NCI-H2171 treated with DMSO at 0.1 percent for 48 hours (cell line): ENCODE results near the gene ATP10B.
"Not testable (repeated sequence)": the region's sequence is repeated elsewhere in the genome, so short reads cannot be mapped to it uniquely, and the experiment has no call there.

Source experiments
- DNase-seq: peaks from one replicate; lab custom pipeline; 2025; lab: John Stamatoyannopoulos, UW

ATP10B gene

DNA sequence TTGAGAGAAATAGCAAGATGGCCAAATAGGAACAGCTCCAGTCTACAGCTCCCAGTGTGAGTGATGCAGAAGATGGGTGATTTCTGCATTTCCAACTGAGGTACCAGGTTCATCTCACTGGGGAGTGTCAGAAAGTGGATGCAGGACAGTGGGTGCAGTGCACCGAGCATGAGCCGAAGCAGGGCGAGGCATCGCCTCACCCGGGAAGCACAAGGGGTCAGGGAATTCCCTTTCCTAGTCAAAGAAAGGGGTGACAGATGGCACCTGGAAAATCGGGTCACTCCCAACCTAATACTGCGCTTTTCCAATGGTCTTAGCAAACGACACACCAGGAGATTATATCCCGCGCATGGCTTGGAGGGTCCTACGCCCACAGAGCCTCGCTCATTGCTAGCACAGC lies 39.0 kb downstream of the ATP10B start:
- not testable (repeated sequence) for DNase-seq

DNA sequence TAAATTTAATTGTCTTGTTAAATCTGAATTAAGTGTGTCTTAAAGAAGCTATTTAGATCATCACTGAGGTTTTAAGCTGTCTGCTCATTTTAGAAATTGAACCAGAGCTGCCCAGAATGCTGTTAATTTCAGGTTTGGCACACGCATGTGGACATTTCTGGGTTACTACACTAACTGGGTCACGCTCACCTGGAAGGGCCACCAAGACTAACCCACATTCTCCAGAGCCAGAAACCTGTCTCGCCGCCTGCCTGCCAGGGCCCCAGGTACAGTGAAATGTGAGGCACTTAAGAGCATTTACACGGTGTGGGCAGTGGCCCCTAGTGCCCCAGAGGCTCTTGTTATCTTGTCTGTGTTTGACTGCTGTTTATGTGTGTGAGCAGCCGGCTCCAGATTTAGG lies 46.6 kb downstream of the ATP10B start:
- DNase-seq, result no peak

DNA sequence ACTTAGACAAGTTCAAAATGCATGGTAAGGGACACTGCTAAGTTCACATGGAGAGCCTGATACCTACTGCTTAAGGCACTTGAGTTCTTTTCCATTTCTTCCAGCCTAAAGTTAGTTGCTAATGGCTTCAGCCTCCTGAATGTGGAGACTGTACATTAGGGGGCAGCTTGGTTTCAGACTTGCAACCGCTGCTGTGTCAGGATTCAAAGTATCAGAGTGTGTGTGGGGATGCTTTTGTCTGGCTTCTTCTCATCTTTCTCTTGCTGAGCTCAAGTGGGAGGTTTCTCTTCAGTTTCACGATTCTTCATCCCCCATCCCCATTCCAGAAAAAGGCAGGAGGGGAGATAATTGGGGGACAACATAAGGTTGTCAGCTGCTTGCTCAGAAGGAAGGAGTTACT lies 49.4 kb downstream of the ATP10B start:
- peak; percentile 36 for DNase-seq

GRCh38 chr5:160800375-160801275 lies 51.4 kb downstream of the ATP10B start:
- DNase-seq, result no peak

GRCh38 chr5:160799184-160799583 lies 52.8 kb downstream of the ATP10B start:
- DNase-seq, result no peak

DNA sequence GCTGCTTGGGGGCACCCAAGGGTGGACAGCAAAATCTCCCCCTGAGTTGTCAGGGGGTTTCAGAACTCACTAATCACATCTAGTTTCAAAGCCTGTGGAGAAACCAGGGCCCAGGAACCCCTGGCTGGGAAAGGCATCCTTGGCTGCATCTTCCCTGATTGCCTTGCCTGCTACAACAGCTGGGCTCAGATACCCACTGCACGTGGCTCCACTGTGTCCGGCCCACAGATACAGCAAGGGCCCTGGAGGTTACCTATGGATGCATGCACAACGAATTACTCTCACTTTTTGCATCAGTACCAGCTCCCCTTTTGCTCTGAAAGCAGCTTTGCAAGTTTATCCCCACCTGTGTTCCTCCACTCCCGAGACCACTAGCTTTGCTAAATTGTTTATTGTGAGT lies 55.0 kb downstream of the ATP10B start:
- DNase-seq, result no peak

GRCh38 chr5:160793530-160793899 lies 58.5 kb downstream of the ATP10B start:
- no peak for DNase-seq

DNA sequence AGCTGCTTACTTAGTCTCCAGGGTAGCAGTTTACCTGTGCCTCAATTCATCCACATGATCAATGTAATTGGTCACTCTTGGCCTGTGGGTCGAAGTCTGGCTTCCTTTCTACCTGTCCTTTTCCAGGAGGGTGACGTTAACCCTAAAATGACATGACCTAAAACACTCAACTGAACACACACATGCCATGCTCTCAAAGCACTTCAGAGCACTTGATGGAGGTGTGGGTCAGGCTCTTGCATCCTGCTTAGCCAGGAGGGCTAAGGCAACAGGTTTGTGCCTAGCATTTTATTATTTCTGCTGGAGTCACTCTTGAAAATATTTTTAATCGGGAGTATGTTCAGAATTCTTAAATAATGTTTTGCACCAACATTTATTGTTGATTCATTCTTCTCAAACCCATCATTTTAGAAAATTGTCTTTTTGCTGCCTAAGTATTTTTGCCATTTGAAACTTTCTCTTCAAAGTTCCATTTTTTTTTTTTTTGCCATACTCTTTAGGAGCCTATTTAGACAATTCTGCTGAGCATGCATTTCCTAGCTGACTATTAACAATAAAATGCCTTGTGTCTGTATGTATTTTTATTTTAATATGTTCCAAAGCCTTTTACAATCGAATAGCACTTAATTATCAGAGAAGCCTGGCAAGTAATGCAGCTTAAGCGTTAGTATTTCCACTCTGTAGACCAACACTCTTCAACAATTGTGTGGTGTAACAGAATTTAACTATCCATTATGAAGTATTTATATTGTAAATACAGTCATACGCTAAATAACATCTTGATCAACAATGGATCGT lies 59.1 kb downstream of the ATP10B start:
- DNase-seq, result no peak

DNA sequence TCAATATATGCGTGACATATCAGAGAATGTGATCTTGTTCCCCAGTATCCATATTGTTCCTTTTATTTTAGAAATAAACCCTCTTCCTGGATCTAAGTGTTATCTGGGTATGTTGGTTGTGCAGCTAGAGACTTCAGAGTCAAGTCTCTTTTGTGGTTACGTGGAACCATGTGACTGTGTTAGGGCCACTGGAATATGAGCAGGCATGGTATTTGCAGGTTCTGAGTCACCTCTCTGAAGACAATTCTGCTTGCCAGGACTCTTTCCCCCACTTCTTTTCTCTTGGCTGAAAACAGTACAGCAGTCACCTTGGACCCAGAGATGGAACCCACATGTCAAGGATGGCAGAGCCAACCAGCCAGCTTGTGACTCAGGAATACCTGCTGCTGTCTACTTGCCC lies 59.7 kb downstream of the ATP10B start:
- no peak for DNase-seq

- no peak for DNase-seq
Measured at GRCh38 chr5:160789219-160789859, 62.7 kb downstream of the ATP10B start.

GRCh38 chr5:160788102-160788660 lies 63.8 kb downstream of the ATP10B start:
- DNase-seq, result no peak

DNA sequence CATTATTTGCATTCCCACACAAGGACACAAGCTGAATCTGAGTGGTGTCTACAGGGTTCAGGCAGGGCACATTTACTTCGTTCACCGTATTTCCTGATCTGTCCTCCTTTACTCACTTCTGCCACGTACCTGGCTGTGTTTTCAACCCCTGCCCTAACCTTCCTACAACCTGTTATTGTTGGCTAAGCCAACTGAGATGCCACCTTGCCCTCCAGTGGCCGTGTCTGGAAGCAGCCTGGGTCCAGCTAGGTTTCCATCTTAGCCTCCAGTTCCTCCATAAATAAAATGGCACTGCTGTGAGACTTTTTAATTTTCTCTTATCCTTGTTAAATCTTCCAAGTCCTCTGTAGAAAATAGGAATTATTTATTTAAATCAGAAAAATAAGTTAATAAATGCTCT lies 64.8 kb downstream of the ATP10B start:
- peak; percentile 18 for DNase-seq

- DNase-seq, result no peak
Measured at GRCh38 chr5:160774666-160775315, 77.2 kb downstream of the ATP10B start.

- DNase-seq, result no peak
Measured at GRCh38 chr5:160773646-160774410, 78.2 kb downstream of the ATP10B start.

DNA sequence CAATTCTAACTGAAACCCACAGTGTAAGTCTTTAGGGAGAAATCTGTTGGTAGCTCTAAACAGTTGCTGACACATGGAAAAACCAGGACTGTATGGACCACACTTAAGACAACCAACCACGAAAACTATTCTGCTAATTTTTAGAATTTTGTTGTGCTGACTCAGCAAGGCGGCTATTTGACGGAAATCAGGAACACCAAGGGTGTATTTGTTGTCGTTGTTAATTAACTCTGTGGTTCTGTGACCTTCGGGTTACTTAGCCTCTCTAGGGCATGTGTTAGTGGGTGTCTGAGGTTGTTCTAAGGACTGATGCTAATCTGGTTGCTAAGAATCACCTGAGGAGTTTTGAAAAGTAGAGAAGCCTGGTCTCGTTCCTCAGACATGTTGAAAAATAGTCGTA lies 79.2 kb downstream of the ATP10B start:
- DNase-seq, result no peak

DNA sequence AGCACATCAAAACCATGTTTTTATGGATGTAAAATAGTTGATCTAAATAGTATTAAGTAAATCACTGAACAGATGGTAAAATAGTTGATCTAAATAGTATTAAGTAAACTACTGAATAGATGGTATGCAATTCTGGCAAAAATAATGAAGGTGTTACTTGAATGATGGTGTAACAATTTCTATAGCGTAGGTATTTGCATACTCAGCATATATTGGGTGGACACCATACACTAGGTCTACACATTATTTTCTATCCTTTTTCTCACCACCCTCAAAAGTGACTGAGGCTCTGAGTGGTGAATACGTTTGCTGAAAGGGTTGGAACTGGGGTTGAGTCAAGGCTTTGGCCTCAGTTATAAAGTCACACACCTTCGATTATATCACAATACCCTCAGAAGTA lies 81.3 kb downstream of the ATP10B start:
- no peak for DNase-seq

GRCh38 chr5:160769301-160769700 lies 82.7 kb downstream of the ATP10B start:
- peak; percentile 65 for DNase-seq

DNA sequence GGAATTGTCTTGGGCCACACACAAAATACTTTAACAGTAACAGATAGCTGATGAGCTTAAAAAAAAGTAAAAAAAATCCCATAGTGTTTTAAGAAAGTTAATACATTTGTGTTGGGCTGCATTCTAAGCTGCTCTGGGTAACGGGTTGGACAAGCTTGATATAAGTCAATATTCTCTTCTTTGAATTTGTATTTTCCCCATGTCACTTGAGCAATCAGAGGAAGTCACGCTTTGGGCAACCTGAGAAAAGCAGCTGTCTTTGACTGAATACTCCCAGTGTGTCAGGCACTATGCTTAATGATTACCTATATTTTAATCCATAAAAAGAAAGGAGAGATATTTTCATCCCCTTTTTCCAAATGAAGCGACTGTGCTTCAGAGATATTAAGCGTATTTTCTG lies 84.9 kb downstream of the ATP10B start:
- DNase-seq, result no peak

GRCh38 chr5:160760008-160760407 lies 92.0 kb downstream of the ATP10B start:
- DNase-seq, result no peak

- DNase-seq, result no peak
Measured at GRCh38 chr5:160757194-160757593, 94.8 kb downstream of the ATP10B start.
